ENCODE measurements around the gene SLC26A11.
A peak's percentile ranks its signal among the peaks of the same experiment; 100 is the strongest.
"Not testable (repeated sequence)": the region's sequence is repeated elsewhere in the genome, so short reads cannot be mapped to it uniquely, and the experiment has no call there.

Gene SLC26A11

DNA sequence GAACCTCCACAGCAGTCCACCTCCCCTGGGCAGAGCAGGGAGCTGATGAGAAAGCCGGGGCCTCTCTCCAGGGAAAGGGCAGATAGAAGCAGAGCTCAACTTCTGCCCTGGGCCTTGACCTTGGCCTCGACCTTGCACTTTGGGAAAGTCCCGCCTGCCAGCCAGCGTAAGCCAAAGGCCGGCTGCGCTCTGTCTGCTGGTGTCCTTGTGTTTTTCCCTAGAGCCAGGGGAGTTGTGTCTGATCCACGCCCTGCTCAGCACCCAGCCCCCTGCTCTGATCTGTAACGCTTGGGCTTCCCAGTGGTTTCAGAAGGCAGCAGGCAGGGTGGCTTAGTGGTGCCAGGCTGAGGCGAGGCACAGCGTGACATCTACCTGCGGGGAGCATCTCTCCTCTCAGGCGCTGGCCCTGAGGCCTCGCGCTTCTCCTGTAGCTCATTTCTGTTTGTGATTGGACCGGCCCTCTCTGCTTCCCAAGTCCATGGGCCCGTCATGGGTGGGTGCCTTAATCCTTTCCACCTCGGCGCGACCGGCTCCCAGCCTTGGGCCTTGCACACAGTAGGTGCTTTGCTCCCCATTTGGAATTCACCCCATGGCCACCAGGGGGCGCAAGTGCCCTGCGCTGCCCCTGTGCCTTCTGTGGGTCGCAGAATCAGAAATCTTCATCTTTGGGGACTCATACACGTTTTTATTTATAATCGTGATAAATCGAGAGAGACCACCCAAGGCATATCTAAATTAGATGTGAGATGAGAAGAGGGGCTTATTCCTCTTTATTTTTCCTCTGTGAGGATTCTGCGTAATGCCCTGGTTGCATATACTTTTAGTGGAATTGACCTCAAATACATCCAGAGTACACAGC, 24.3 kb upstream of the SLC26A11 start:
- DNase-seq = no peak

DNA sequence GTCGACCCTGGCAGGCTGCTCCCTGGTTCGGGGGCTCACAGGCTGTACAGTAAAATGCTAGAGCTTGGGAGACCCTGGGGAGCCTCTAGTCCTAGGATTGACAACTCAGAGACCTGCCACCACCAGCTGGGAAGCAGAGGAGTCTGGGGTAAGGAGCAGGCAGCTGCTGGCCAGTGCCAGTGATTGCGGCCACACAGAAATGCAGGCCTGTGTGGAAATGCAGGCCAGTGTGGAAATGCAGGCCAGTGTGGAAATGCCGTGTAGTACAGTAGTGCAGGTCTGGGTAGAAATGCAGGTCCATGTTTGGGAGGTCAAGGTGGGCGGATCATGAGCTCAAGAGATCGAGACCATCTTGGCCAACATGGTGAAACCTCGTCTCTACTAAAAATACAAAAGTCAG, 23.6 kb upstream of the SLC26A11 start:
- no peak for DNase-seq

DNA sequence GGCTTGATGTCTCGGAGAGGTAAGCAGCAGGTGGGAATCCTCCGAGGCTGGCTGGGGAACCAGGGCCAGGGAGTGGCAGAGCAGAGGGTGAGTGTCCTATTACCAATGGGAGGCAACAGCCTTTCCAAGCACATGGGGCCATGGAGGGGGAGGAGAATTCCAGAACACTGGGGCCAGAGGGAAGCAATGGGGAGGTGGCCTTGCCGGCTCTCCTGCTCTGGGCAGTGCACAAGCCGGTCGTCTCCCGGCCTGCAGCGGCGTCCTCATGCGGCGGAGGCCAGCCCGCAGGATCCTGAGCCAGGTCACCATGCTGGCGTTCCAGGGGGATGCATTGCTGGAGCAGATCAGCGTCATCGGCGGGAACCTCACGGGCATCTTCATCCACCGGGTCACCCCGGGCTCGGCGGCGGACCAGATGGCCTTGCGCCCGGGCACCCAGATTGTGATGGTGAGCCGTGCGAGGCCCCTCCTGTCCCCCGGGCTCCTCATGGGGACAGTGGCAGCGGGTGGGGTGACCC, 22.0 kb upstream of the SLC26A11 start:
- DNase-seq = no peak

DNA sequence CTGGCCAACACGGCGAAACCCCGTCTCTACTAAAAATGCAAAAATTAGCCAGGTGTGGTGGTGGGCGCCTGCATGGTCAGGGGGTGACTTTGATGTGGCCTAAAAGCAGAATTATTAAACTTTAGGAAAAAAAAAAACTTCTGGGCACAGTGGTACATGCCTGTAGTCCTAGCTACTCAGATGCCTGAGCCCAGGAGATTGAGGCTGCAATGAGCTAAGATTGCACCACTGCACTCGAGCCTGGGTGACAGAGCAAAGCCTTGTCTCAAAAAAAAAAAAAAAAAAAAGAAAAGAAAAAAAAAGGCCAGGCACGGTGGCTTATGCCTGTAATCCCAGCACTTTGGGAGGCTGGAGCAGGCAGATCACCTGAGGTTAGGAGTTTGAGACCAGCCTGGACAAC, 20.9 kb upstream of the SLC26A11 start:
- not testable (repeated sequence) for DNase-seq

DNA sequence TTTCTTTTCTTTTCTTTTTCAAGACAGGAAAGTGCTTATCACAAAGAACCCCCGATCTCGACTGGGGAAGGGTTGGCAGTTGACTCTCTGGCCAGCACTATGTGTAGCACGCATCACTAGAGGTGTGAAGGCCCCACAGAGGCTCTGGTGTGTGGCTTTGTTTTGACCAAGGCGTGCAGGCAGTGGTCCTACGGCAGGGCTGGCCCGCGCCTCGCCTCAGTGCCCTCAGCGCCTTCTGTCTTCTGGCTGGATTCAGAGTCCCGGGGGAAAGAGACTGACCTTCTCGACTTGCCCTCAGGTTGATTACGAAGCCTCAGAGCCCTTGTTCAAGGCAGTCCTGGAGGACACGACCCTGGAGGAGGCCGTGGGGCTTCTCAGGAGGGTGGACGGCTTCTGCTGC, 18.8 kb upstream of the SLC26A11 start:
- DNase-seq = no peak

DNA sequence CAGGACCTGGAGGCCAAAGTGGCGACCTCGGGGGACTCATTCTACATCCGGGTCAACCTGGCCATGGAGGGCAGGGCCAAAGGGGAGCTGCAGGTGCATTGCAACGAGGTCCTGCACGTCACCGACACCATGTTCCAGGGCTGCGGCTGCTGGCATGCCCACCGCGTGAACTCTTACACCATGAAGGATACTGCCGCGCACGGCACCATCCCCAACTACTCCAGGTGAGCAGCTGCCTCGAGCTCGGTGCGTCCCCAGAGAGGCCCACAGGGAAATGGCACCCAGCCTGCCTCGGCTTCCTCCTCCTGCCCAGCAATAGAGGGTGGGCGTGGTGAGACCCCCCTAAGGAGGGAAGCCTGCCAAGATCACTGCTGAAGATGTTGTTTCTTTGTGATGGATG, 18.0 kb upstream of the SLC26A11 start:
- DNase-seq = no peak

DNA sequence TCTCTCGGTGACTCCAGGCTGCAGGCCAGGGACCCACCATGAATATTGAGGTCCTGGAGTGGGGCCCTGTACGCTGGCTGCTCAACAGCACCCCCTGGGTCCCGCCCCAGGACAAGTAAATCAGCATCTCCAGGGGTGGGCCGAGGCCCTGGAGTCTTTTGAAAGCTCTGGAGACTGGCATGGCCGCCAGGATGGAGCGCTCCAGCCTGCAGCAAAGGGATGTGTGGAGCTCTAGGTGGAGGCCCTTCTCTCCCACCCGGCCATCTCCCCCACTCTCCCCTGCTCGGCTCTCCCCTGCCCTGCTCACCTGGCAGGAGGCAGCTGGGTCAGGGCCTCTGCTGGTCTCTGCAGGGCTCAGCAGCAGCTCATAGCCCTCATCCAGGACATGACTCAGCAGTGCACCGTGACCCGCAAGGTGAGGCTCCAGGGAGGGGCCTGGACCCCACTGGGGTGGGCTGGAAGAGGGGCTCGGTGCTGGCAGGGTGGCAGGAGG, 16.7 kb upstream of the SLC26A11 start:
- DNase-seq = peak in 2 of 56 donors; percentile 19

DNA sequence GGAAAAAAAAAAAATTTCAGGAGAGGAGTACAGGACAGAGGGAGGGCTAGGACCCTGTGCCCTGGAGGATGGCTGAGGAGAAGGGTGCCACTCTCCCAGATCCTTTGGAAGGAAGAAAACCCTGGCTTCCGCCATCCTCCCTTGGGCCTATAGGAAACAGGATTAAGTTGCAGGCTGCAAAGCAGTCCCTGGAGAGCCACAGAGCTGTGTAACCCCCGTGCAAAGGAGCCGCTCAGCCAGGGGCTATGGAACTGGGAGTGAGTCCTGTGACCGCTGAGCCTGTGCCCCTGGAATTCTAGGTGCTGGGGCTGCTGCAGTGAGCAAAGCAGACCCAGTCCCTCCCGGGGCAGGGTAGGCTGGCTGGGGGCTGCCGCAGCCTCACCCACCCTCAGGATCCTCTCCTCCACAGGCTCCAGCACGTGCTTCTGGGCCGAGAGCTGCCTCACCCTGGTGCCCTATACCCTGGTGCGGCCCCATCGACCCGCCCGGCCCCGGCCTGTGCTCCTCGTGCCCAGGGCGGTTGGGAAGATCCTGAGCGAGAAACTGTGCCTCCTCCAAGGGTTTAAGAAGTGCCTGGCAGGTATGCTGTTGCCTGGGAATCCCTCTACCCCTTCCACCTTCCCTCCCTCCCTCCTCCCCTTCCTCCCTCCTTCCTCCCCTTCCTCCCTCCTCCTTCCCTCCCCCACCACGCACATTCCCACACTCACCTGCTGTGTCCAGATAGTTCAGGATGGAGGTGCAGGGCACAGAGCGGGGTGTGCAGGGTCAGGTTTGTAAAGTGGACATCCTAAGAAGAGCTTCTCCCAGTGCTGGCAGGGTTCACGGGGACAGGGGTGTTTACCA, 15.4 kb upstream of the SLC26A11 start:
- no peak for DNase-seq

DNA sequence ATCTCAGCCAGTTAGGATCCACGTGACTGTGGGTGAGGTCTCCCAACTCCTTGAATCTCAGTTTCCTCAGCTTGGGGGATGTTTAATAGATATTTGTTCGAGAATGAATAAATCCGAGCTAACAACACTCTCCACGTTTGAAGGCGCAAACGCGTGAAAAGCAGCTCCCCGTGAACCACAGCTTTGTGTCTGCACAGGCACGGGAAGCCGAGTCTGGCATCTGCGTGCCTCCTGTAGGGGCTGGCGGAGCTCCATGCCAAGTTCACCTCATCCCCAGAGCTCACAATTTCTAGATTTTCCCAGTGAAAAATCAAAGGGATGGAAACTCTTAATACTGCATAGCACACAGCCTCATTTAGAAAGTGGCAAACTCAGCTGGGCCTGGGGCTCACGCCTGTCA, 14.4 kb upstream of the SLC26A11 start:
- no peak for DNase-seq

DNA sequence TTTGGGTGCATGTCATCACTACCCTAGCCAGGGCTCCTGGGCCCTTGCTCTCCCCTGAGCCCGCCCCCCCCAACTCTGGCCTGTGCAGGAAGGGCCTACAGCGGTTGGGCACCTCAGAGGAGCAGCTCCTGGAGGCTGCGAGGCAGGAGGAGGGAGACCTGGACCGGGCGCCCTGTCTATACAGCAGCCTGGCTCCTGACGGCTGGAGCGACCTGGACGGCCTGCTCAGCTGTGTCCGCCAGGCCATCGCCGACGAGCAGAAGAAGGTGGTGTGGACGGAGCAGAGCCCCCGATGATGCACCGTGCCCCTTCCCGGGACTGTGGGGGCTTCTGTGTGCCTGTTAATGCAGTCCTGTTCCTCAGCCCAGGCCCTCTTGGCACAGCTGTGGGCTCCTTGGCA, 12.2 kb upstream of the SLC26A11 start:
- no peak for DNase-seq

DNA sequence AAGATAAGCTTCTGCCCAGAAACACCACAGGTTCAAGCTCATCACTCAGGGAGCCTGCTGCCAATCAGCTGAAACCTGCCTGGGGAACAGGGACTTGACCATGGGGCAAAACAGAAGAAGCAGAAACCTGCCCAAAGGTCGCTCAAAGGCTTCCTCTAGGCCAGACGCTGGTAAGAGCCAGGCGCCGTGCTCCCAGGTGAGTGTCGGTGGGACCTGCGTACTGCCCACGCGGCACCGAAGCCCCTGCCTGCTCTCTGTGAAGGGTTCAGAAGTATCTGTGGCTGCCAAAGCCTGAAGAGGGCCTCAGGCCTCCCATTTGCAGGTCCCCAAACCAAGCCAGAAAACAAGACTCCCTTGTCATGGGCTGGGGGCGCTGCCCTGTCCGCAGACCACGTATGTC, 10.5 kb upstream of the SLC26A11 start:
- no peak for DNase-seq

DNA sequence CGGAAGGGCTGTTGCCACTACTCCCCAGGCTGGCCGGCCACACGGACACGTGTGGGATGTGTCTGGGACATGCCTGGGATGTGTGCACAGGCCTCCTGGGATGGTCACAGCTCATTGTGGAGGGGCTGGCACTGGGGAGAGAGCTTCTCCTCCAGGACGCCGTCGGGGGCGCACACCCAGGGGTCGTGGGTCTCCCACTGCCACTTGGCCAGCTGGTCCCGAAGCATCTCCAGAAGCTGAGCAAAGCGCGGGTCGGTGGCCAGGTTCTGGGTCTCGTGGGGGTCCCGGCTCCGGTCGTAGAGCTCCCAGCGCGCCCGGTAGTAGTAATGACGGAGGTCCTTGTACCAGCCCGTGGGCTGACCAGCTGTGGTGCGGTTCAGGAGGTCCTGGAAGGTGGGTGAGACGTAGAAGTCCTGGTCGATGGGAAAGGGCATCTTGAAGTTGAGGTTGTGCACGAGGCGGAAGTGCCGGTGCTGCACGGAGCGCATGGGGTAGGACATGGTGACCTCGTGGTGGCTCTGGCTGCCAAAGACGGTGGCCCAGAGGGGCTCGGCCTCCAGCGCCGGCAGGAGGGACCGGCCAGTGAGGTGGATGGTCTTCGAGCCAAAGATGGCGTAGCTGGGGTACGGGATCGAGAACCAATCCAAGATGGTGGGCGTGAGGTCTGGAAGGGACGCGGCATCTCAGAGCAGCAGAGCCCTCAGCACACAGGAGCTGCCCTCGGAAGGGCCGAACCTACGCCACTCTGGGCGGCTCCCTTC, 9.7 kb upstream of the SLC26A11 start:
- no peak for DNase-seq

DNA sequence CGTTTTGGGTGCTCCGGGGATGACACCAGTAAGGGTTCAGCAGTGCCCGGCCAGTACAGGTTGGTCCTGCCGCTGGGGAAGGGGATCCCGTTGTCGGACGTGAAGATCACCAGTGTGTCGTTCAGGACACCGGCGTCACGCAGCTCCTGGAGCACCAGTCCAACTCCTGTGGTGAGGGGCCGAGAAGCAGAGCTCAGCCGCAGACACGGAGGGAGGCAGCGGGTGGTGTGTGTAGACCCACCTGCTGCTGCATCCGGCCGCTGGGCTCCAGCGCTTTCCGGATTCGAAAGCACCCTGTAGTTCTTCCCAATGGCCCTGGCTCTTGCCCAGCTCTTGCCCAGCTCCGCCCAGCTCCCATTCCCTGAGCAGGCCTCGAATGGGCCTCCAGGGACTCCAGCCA, 8.1 kb upstream of the SLC26A11 start:
- no peak for DNase-seq

DNA sequence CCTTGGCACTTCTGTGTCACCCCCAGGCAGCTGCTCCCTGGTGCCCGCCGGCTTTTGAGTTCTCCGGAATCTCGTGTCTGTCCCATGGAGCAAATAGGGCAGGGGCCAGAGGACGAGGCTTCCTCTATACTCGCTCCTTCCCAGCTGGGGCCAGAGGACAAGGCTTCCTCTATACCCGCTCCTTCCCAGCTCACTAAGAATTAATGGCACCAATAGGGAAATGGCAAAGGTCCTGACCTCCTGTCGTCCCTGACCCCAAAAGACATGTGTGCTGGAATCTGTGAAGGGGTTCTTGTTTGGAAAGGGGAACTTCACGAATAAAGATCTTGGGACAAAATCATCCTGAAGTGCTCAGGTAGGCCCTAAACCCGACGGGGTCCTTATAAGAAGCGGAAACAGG, 7.7 kb upstream of the SLC26A11 start:
- DNase-seq = no peak

DNA sequence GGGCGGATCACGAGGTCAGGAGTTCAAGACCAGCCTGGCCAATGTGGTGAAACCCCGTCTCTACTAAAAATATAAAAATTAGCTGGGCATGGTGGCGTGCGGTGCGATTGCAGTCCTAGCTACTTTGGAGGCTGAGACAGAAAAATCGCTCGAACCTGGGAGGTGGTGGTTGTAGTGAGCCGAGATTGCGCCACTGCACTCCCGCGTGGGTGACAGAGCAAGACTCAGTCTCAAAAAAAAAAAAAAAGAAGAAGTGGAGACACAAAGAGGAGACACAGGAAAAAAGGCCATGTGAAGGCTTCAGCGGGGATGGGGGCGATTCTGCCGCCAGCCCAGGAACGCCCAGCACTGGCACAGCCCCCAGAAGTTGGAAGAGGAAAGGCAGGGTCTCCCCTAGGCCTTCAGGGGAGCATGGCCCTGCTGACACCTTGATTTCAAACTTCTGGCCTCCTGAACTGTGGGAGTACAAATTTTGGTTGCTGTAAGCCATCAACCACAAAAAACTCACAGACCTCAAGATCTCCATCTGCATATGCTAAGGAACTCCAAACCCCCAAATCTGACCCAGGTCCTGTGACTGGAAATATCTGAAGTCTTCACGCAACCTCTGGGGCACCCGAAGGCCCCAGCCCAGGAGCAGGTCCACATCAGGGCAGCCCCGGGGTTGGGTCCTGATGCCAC, 7.1 kb upstream of the SLC26A11 start:
- DNase-seq = peak in 14 of 56 donors; percentile 4 to 65 (median 19)

DNA sequence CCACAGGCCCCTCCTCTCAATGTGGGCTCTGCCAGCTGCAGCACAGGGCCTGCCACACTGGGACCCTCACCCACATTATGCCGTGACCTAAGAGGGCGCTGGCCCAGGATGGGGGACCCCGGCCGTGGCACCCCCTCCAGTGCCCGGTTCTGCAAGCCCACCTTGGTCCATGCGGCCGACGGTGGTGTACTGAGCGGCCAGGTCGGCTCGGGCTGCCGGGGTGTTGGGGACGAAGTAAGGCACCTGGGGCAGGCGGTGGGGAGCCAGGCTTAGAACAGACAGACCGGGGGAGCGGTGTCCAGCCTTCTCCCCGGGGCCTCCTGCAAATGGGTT, 6.6 kb upstream of the SLC26A11 start:
- DNase-seq = no peak

DNA sequence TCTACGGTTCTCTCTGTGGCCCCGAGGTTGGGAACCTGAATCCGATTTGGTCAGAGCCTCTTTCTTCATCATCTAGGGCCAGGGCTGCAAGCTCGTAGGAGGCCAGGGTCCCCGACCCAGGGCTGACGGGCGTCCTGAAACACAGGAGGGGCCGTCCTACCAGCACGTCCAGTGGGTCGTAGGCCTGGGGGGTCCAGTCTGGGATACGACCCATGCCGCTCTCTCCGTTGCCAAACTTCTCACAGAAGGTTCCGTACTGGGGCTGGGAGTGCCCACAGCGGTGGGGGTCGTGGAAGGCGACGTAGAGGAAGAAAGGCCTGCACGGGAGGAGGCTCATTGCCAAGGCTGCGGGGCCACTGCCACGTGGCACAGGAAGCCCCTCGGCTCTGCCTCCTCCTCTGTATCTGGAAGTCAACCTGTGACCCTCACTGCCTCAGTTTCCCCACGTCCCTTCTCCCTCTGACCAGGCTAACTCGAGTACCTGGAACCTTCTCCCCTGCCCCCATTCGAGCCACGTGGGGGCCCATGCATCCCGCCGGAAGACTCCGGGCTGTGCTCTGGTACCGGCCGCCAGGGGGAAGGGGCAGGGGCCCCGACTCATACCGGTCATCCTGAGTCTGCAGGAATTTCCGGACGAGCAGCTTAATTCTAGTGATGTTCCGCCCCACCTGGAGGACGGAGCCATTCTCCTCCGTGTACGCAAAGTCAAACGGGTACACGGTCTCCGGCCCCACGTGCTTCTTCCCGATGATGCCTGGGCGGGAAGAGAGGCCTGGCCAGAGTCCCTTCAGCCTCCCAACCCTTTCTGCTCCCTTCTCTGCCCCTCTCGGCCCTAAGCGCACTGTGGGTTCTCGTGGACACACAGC, 6.0 kb upstream of the SLC26A11 start:
- no peak for DNase-seq

DNA sequence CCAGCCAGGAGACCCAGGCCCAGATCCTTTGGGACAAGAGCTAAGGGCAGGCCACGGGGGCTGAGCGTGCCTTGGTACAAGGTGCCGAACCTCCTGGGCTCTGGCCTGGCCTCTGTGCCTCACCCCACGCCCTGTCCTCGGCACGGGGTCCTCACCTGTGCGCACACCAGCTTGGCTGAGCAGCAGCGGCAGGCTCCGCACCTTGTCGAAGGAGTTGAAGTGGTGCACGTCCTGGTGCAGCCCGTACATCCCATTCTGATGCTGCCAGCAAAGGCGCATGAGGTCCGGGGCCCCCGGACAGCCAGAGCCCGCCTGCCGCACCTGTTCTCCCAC, 5.4 kb upstream of the SLC26A11 start:
- no peak for DNase-seq

DNA sequence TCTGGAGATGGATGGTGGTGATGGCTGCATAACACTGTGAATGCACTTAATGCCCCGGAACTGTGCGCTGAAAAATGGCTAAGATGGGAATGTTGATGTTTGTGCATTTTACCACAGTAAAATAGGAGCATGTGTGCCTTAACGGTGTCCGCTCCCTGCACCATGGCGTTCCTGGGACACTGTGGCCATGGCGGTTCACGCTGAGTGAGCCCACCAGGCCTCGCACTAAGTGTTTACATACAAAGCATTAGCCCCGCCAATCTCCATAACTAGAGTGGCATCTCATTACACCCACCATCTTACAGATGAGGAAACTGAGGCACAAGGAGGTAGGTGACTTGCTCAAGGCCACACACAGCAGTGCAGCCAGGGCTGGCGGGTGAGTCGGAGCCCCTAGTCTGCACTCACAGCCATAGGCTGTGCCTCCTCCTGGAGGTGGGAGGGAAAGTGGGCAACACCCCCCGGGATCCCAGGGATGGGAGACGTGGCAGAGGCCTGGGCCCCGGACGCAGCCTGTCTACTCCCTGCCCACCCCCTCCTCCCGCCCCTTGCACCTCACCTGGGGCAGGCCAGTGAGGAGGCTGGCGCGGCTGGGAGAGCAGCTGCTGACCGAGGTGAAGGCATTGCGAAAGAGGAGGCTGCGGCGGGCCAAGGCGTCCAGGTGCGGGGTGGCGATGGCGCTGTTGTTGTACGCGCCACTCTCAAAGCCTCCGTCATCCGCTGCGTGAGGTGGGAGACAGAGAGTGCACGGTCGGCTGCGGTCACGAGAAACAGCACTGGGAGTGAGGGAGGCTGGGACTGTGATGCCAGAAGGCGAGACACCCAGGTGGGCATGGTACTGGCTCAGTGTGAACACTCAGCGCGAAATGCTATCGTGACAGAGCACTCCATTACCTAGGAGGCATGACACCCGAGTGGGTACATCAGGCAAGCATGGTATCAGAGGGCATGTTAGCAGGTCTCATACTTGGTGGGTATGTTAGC, 3.5 kb upstream of the SLC26A11 start:
- DNase-seq = no peak
